IMR-90 (cell line): ENCODE results near the gene SEC23IP. TPM values are rescaled to one million over a fixed set of nuclear protein-coding genes. Genes with fewer than 3 reads are reported as not detected.

Experiments used
- MAZ ChIP-seq: IDR thresholded peaks from 2 replicates; pipeline ENCODE4 v1.6.1; 2012; ENCODE audit warnings: low read depth, mild to moderate bottlenecking, low read length, improper control_type of control experiment, moderate library complexity, borderline replicate concordance
- polyA plus RNA-seq, 3 experiments: library from polyadenylated mRNA; depleted of rRNA; stranded (reverse); fragments of >200 nt; gene quantifications; 2 replicates each; pipeline ENCODE4 v1.2.3, GENCODE V29; 2012; ENCODE audit warnings: low replicate concordance in 1 of 3
- total RNA-seq: library from RNA; depleted of rRNA; stranded (reverse); fragments of >200 nt; gene quantifications from 2 replicates; pipeline ENCODE4 v1.2.3, GENCODE V29; 2012
- TF ChIP-seq, protein P1 (sequence below): fragments of 150-350 bp; IDR thresholded peaks from 2 replicates; pipeline ENCODE4 v1.6.1; 2017; ENCODE audit warnings: mild to moderate bottlenecking, antibody characterized with exemption, low read length, low read depth

SEC23IP gene
- total and polyA plus RNA-seq, 2 of the 4 experiments (the other 2 are of a cell fraction) = 37.4 to 39.8 TPM

DNA sequence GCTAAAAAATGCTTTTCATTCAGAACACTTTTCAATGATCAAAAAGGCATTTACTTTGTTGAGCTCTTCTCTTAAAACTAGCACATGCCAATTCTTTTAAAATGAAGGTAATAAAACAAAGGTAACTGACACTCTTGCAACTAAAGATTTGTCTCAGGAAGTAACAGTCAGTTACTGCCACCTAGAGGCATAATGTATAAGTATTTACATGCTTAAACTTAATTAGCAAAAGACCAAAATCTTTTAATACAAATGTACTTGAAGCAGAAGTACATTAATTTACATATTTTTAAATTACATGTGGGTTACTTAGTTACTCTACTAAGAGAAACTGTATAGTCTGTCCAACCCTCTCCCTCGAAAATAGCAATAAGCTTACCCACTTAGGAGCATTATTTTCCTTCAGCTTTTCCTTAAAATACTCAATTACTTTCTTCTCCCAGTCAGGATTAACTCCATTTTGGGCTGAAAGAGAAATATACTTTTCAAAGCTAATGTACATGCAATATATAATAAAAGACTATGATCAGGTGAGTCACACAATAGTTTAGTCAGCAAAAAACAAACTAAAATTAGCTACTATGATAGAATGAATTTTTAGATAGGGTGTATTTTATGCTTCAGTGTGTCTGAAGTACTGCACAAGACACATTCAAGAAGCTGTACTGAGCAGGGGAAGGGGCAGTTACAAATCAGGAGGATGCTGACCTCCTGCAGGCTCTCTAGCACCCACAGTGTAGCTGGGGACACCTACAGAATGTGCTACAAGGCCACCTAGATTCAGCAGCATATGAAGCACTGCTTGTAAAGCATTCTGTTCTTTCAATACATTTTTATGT lies 32.9 kb upstream of the SEC23IP start (continued):
- TF ChIP-seq, protein P1, sequence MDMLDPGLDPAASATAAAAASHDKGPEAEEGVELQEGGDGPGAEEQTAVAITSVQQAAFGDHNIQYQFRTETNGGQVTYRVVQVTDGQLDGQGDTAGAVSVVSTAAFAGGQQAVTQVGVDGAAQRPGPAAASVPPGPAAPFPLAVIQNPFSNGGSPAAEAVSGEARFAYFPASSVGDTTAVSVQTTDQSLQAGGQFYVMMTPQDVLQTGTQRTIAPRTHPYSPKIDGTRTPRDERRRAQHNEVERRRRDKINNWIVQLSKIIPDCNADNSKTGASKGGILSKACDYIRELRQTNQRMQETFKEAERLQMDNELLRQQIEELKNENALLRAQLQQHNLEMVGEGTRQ = no peak
- TF ChIP-seq MAZ = no peak
